ENCODE measurements around the gene SMIM28.

DNA sequence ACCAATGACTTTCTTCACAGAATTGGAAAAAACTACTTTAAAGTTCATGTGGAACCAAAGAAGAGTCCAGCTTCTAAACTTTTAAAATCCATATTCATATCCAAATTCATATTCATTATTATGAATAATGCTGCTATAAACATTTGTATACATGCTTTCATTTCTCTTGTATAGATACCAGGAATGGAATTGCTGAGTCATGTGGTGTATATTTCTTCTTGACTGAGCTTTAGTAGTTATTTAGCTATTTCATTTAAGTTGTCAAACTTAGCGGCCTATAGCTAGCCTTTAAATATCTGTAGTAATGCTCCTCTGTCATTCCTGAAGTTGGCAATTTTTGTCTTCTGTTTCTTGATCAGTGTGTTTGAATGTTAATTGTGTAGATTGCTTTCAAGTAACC, 19.8 kb upstream of the SMIM28 start:
- TF ChIP-seq, protein P1, sequence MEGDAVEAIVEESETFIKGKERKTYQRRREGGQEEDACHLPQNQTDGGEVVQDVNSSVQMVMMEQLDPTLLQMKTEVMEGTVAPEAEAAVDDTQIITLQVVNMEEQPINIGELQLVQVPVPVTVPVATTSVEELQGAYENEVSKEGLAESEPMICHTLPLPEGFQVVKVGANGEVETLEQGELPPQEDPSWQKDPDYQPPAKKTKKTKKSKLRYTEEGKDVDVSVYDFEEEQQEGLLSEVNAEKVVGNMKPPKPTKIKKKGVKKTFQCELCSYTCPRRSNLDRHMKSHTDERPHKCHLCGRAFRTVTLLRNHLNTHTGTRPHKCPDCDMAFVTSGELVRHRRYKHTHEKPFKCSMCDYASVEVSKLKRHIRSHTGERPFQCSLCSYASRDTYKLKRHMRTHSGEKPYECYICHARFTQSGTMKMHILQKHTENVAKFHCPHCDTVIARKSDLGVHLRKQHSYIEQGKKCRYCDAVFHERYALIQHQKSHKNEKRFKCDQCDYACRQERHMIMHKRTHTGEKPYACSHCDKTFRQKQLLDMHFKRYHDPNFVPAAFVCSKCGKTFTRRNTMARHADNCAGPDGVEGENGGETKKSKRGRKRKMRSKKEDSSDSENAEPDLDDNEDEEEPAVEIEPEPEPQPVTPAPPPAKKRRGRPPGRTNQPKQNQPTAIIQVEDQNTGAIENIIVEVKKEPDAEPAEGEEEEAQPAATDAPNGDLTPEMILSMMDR (IDR thresholded peaks at IDR 0.05): no peak
- TF ChIP-seq POLR2A (IDR thresholded peaks at IDR 0.05): no peak

Data from Peyer's patch (tissue), 4 donors.